ENCODE results near the gene CEACAM7.

Gene CEACAM7

GRCh38 chr19:41646589-41647204, 41.4 kb downstream of the CEACAM7 start:
- DNase-seq = peak; percentile 32

- peak; percentile 75 for DNase-seq
These were observed 46.1 kb downstream of the CEACAM7 start for GRCh38 chr19:41641879-41642485.

GRCh38 chr19:41638641-41639081, 49.4 kb downstream of the CEACAM7 start:
- peak; percentile 12 for DNase-seq

GRCh38 chr19:41637484-41637883, 50.6 kb downstream of the CEACAM7 start:
- no peak for DNase-seq

- DNase-seq = no peak
These were observed 59.9 kb downstream of the CEACAM7 start for GRCh38 chr19:41627966-41628675.

GRCh38 chr19:41626877-41627276, 61.2 kb downstream of the CEACAM7 start, which contains the start of gene CEACAM4:
Gene CEACAM4 (minus strand): TSS chr19:41627074. CDS start chr19:41626963, 111 bp downstream.
- peak; percentile 5 for DNase-seq

GRCh38 chr19:41626278-41626677, 61.8 kb downstream of the CEACAM7 start:
- no peak for DNase-seq

GRCh38 chr19:41624937-41625336, 63.1 kb downstream of the CEACAM7 start:
- no peak for DNase-seq

- no peak for DNase-seq
These were observed 63.6 kb downstream of the CEACAM7 start for GRCh38 chr19:41624515-41624914.

GRCh38 chr19:41623360-41623759, 64.7 kb downstream of the CEACAM7 start:
- no peak for DNase-seq
